ENCODE results near the gene TRHDE. TPM values are rescaled to one million over a fixed set of nuclear protein-coding genes. Genes with fewer than 3 reads are reported as not detected.

TRHDE gene
- total RNA-seq, 6 experiments from 2014 or later = 65.7 to 106 (median 93.3) TPM

GRCh38 chr12:72543777-72544467, 271.8 kb downstream of the TRHDE start:
- no peaks in the 10 kb centered on the region for H3K9me3 Mint-ChIP-seq
- H3K4me3 Mint-ChIP-seq = no peak overlapping the region
- peaks cover 66% of the 10 kb centered on the region for H3K4me1 Mint-ChIP-seq (ENCODE audit: low read depth)
- H3K36me3 Mint-ChIP-seq (ENCODE audit: low read depth) = no peaks in the 10 kb centered on the region
- DNase-seq = no peak
- no peak overlapping the region for H3K27ac Mint-ChIP-seq
- no peak for TF ChIP-seq CTCF (IDR thresholded peaks at IDR 0.05)
- H3K27me3 Mint-ChIP-seq (ENCODE audit: insufficient read depth) = no peaks in the 10 kb centered on the region

- Mint-ChIP-seq H3K4me1 (ENCODE audit: low read depth) (peaks cover 46% of the 10 kb centered on the region), H3K36me3 (ENCODE audit: low read depth) (no peaks in the 10 kb centered on the region)
- no peak for DNase-seq
These were observed 273.9 kb downstream of the TRHDE start for GRCh38 chr12:72546106-72546505.

GRCh38 chr12:72547573-72547972, 275.4 kb downstream of the TRHDE start:
- H3K36me3 Mint-ChIP-seq (ENCODE audit: low read depth) = peaks cover 5% of the 10 kb centered on the region; the same call in 1 of the 2 replicates
- H3K4me1 Mint-ChIP-seq (ENCODE audit: low read depth) = peaks cover 44% of the 10 kb centered on the region
- H3K27ac Mint-ChIP-seq = peak overlapping the region; percentile 67
- TF ChIP-seq CTCF (IDR thresholded peaks at IDR 0.05) = no peak
- peak overlapping the region; percentile 67 for H3K4me3 Mint-ChIP-seq
- peak; percentile 9 for DNase-seq
- no peaks in the 10 kb centered on the region for H3K9me3 Mint-ChIP-seq
- H3K27me3 Mint-ChIP-seq (ENCODE audit: insufficient read depth) = no peaks in the 10 kb centered on the region; the same call in 1 of the 2 replicates

More at GRCh38 chr12:72546106-72546505, 273.9 kb downstream of the TRHDE start:
- Mint-ChIP-seq H3K9me3 (no peaks in the 10 kb centered on the region), H3K4me3 (no peak overlapping the region), H3K27me3 (ENCODE audit: insufficient read depth) (no peaks in the 10 kb centered on the region), H3K27ac (no peak overlapping the region)
- TF ChIP-seq CTCF (IDR thresholded peaks at IDR 0.05) = no peak

GRCh38 chr12:72549184-72549583, 277.0 kb downstream of the TRHDE start:
- no peak for TF ChIP-seq CTCF (IDR thresholded peaks at IDR 0.05)
- DNase-seq = no peak
- H3K4me1 Mint-ChIP-seq (ENCODE audit: low read depth) = peaks cover 36% of the 10 kb centered on the region
- no peaks in the 10 kb centered on the region for H3K9me3 Mint-ChIP-seq
- peaks cover 5% of the 10 kb centered on the region; the same call in 1 of the 2 replicates for H3K36me3 Mint-ChIP-seq (ENCODE audit: low read depth)
- no peak overlapping the region for H3K27ac Mint-ChIP-seq
- no peaks in the 10 kb centered on the region; the same call in 1 of the 2 replicates for H3K27me3 Mint-ChIP-seq (ENCODE audit: insufficient read depth)
- no peak overlapping the region for H3K4me3 Mint-ChIP-seq

GRCh38 chr12:72560003-72560769, 288.0 kb downstream of the TRHDE start:
- H3K4me3 Mint-ChIP-seq = no peak overlapping the region
- no peak overlapping the region for H3K27ac Mint-ChIP-seq
- peaks cover 6% of the 10 kb centered on the region for H3K36me3 Mint-ChIP-seq (ENCODE audit: low read depth)
- H3K4me1 Mint-ChIP-seq (ENCODE audit: low read depth) = no peaks in the 10 kb centered on the region
- DNase-seq = no peak
- no peaks in the 10 kb centered on the region for H3K27me3 Mint-ChIP-seq (ENCODE audit: insufficient read depth)
- no peaks in the 10 kb centered on the region for H3K9me3 Mint-ChIP-seq
- TF ChIP-seq CTCF (IDR thresholded peaks at IDR 0.05) = peak; percentile 16; the same call in 1 of the 2 replicates
